Mesothelial cell of epicardium (in vitro differentiated cells): ENCODE data around the gene FARSB. TPM values are rescaled to one million over a fixed set of nuclear protein-coding genes. Genes with fewer than 3 reads are reported as not detected.

Experiments
- DNase-seq, 2 experiments: peaks; one replicate each; pipeline ENCODE4 v3.0.0; 2021; ENCODE audit warnings: low spot score in 2 of 2; ENCODE audit not compliant: unreplicated experiment in 2 of 2
- H3K27ac Mint-ChIP-seq: 2 replicates; pipeline ENCODE4 v1.8.0; 2021; ENCODE audit warnings: mixed read lengths
- H3K27me3 Mint-ChIP-seq: 2 replicates; pipeline ENCODE4 v1.8.0; 2021; ENCODE audit warnings: low read depth, mixed read lengths
- H3K36me3 Mint-ChIP-seq: 2 replicates; pipeline ENCODE4 v1.8.0; 2021; ENCODE audit warnings: mixed read lengths
- H3K4me1 Mint-ChIP-seq: 2 replicates; pipeline ENCODE4 v1.8.0; 2021; ENCODE audit warnings: mixed read lengths
- H3K4me3 Mint-ChIP-seq: 2 replicates; pipeline ENCODE4 v1.8.0; 2021; ENCODE audit warnings: mild to moderate bottlenecking, moderate library complexity, mixed read lengths
- H3K9me3 Mint-ChIP-seq: 2 replicates; pipeline ENCODE4 v1.8.0; 2021; ENCODE audit warnings: mixed read lengths
- CTCF ChIP-seq: fragments of 200-600 bp; sonication (generic); IDR thresholded peaks from one replicate; pipeline ENCODE4 v1.5.0; 2021; ENCODE audit warnings: antibody characterized with exemption; ENCODE audit not compliant: unreplicated experiment
- total RNA-seq: library from RNA; stranded (reverse); gene quantifications from 3 replicates; pipeline ENCODE4 v1.2.1, GENCODE V29; 2021

Gene FARSB
- total RNA-seq, 1 donor from 2014 or later: 17.7 TPM

DNA sequence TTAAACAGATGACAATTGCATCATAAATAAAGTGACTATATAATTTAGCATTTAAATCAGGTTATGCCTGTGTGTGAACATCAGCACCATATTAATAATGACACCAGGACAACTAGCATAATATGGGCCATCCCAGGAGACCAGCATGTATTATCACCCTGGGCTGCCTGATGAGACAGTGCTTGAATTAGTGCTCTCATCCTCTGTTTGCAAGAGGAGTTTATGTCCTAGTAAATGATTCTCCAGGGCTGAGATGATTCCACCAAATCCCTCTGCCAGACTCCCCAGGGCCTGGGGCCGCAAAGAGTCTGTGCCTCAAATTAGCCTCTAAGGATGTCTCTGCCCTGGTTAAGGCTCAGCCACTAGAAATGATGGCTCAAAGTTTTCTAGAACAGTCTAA, 133.8 kb downstream of the FARSB start:
- no peak overlapping the region for H3K27ac Mint-ChIP-seq
- H3K27me3 Mint-ChIP-seq: peaks cover under 1% of the 10 kb centered on the region
- peaks cover 13% of the 10 kb centered on the region for H3K4me1 Mint-ChIP-seq
- no peak overlapping the region for H3K4me3 Mint-ChIP-seq
- no peak for DNase-seq
- peaks cover 8% of the 10 kb centered on the region for H3K9me3 Mint-ChIP-seq
- H3K36me3 Mint-ChIP-seq: no peaks in the 10 kb centered on the region
- TF ChIP-seq CTCF: no peak

DNA sequence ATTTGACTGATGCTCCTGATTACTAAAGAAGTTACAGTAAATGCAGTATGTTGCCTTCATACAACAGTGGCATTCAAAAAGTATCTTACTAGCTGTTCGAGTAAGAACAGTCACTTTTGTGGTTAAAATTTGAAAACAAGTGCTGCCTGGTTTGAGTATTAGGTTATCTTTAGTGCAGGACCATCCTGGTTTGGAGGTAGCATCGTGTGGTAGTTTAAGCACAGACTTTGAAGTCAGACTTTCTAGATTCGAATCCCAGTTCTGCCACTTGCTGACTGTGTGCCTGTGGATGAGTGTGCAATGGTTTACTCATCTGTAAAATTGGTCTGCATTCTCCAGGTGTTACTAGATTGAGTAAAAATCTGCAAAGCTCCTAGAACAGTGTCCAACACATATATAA, 134.8 kb downstream of the FARSB start:
- Mint-ChIP-seq H3K27me3 (peaks cover 2% of the 10 kb centered on the region), H3K27ac (no peak overlapping the region), H3K4me1 (peaks cover 13% of the 10 kb centered on the region), H3K36me3 (no peaks in the 10 kb centered on the region), H3K9me3 (peaks cover 7% of the 10 kb centered on the region), H3K4me3 (no peak overlapping the region)
- TF ChIP-seq CTCF: no peak
- no peak for DNase-seq

Other genes starting within 250 kb of the FARSB start
- 0.23 to 0.42 TPM (median 0.25 TPM) in 3 replicates for gene SGPP2, start 231.5 kb downstream of the FARSB start, total RNA-seq
- gene MOGAT1, start 15.6 kb upstream of the FARSB start, total RNA-seq: not detected in 3 replicates
- gene ACSL3, start 204.9 kb upstream of the FARSB start, total RNA-seq: 74.5 to 84.3 TPM (median 81.6 TPM) in 3 replicates